Stomach (tissue), 9 donors: ENCODE results near the gene ADM. TPM values are rescaled to one million over a fixed set of nuclear protein-coding genes. Genes with fewer than 3 reads are reported as not detected.

Experiments used
- DNase-seq, 2 donors: peaks; one replicate each; pipeline versions ENCODE4 v3.0.0 to v3.0.0-alpha.2; 2013 to 2019
- H3K27ac ChIP-seq, 5 donors: fragments of 200-600 bp in 4 of 5; sonication (generic) in 4 of 5; one replicate each; pipeline ENCODE4 v1.5.1; 2013 to 2019; ENCODE audit warnings: mild to moderate bottlenecking in 1 of 5, moderate library complexity in 1 of 5
- H3K27me3 ChIP-seq, 3 donors: fragments of 200-600 bp; sonication (generic); one replicate each; pipeline ENCODE4 v1.5.1; 2017 to 2019; ENCODE audit warnings: mixed run types in 1 of 3
- H3K36me3 ChIP-seq, 4 donors: fragments of 200-600 bp; sonication (generic); 1 replicate in 3 of 4; 2 replicates in 1 of 4; pipeline ENCODE4 v1.5.1; 2016 to 2019
- H3K4me1 ChIP-seq, 4 donors: fragments of 200-600 bp; sonication (generic); one replicate each; pipeline ENCODE4 v1.5.1; 2016 to 2019
- H3K4me3 ChIP-seq, 4 donors: fragments of 200-600 bp; sonication (generic) in 3 of 4; one replicate each; pipeline ENCODE4 v1.5.1; 2016 to 2019; ENCODE audit warnings: mild to moderate bottlenecking in 1 of 4
- H3K9me3 ChIP-seq, 4 donors: fragments of 200-600 bp; sonication (generic); one replicate each; pipeline ENCODE4 v1.5.1; 2016 to 2019
- CTCF ChIP-seq, 7 experiments: fragments of 450-650 bp in 4 of 7; fragments of 200-600 bp in 3 of 7; sonication (generic) in 3 of 7; IDR thresholded peaks; one replicate each; pipeline ENCODE4 v1.5.1; 2016 to 2019; ENCODE audit warnings: antibody characterized with exemption in 7 of 7, control low read depth in 2 of 7, mild to moderate bottlenecking in 1 of 7
- EP300 ChIP-seq: sonication (generic); formaldehyde crosslinking; IDR thresholded peaks from one replicate; pipeline ENCODE4 v1.6.1; 2017; ENCODE audit warnings: antibody characterized with exemption
- POLR2A ChIP-seq, 4 donors: fragments of 450-650 bp; IDR thresholded peaks; one replicate each; pipeline ENCODE4 v1.6.1; 2016; ENCODE audit warnings: antibody characterized with exemption in 4 of 4, control low read depth in 2 of 4, mild to moderate bottlenecking in 1 of 4, moderate library complexity in 1 of 4
- POLR2AphosphoS5 ChIP-seq, 3 donors: sonication (generic); formaldehyde crosslinking; IDR thresholded peaks; one replicate each; pipeline ENCODE4 v1.6.1; 2016; ENCODE audit warnings: antibody characterized with exemption in 3 of 3
- WGBS, 5 donors: extraction: QIAGEN DNeasy Blood & Tissue Kit in 3 of 5; methylation state at CpG; one replicate each; pipeline versions ENCODE4 v1.1.5 to v1.1.7; 2013 to 2018; 5-methylcytosine and 5-hydroxymethylcytosine counted together
- intact Hi-C: fragments of 100-400 bp; cut with DNase I; formaldehyde crosslinking; loops from one replicate; pipeline ENCODE4 v1.15.1; 2023; ENCODE audit warnings: low total_unique reads
- polyA plus RNA-seq, 3 donors: library from polyadenylated mRNA; stranded (reverse); fragments of 200-250 nt; gene quantifications; one replicate each; pipeline ENCODE4 v1.2.3, GENCODE V29; 2013
- total RNA-seq, 5 donors: library from RNA; depleted of rRNA; stranded (reverse); fragments of >200 nt; gene quantifications; one replicate each; pipeline versions ENCODE4 v1.1.0 to v1.2.3, GENCODE V29; 2014 to 2016
- donor health status: healthy with polysubstance abuse.
- donor health status: Bipolar disorder and iron deficiency.
- donor health status: healthy.

ADM gene
- total and polyA plus RNA-seq, 8 donors, result 14.3 to 144 (median 35.1) TPM

GRCh38 chr11:10291801-10292638 lies 12.9 kb upstream of the ADM start:
- WGBS, 5 donors, result 68 to 79% (median 72%) methylated on average over 17 of the region's 17 CpGs
- H3K4me3 ChIP-seq, result peak overlapping the region in 1 of 4 donors; percentile 81
- no peak for DNase-seq
- H3K9me3 ChIP-seq, result no peaks in the 10 kb centered on the region
- TF ChIP-seq POLR2A (IDR thresholded peaks at IDR 0.05), result no peak
- no peak for TF ChIP-seq EP300
- TF ChIP-seq CTCF (IDR thresholded peaks at IDR 0.05), result no peak
- no peak for TF ChIP-seq POLR2AphosphoS5 (IDR thresholded peaks at IDR 0.05)
- H3K4me1 ChIP-seq, result peaks cover 26 to 79% (median 63%) of the 10 kb centered on the region in 4 donors
- intact Hi-C loops, result no loop called here
- peaks cover 0 to 15% (median 0%) of the 10 kb centered on the region in 4 donors for H3K36me3 ChIP-seq
- H3K27ac ChIP-seq, result peak overlapping the region in 4 of 5 donors; percentile 95 to 100 (median 98)
- H3K27me3 ChIP-seq, result no peaks in the 10 kb centered on the region

GRCh38 chr11:10293423-10294289 lies 11.2 kb upstream of the ADM start, which contains the start of gene SBF2:
TSS of gene SBF2 (minus strand) at chr11:10294219. CDS start at chr11:10294069, 150 bp downstream.
- H3K4me3 ChIP-seq, result peak within 1 kb of the TSS; percentile 81 to 98 (median 96)
- peak; percentile 84 to 96 for DNase-seq
- peak within 1 kb of the TSS; percentile 95 to 100 (median 98) for H3K27ac ChIP-seq
- H3K36me3 ChIP-seq, result peaks cover 0 to 7% (median 0%) of the 10 kb centered on the region in 4 donors
- H3K9me3 ChIP-seq, result no peaks in the 10 kb centered on the region
- TF ChIP-seq CTCF (IDR thresholded peaks at IDR 0.05) (no peak), POLR2A (IDR thresholded peaks at IDR 0.05) (peak in 1 of 4 donors; percentile 51), EP300 (no peak), POLR2AphosphoS5 (IDR thresholded peaks at IDR 0.05) (peak; percentile 32 to 95 (median 92))
- 0 to 1% (median 1%) methylated on average over 22 to 81 of the region's 81 CpGs for WGBS, 5 donors
- no peaks in the 10 kb centered on the region for H3K27me3 ChIP-seq
- H3K4me1 ChIP-seq, result peaks cover 26 to 62% (median 50%) of the 10 kb centered on the region in 4 donors
- intact Hi-C loops, result no loop called here

- no peaks in the 10 kb centered on the region for H3K9me3 ChIP-seq
- no peaks in the 10 kb centered on the region for H3K27me3 ChIP-seq
- H3K4me1 ChIP-seq, result peaks cover 26 to 55% (median 43%) of the 10 kb centered on the region in 4 donors
- TF ChIP-seq POLR2AphosphoS5 (IDR thresholded peaks at IDR 0.05) (peak in 2 of 3 donors; percentile 18 to 30), CTCF (IDR thresholded peaks at IDR 0.05) (no peak)
- peak in 1 of 2 donors; percentile 85 for DNase-seq
- WGBS, 5 donors, result 0 to 2% (median 1%) methylated on average over 28 to 45 of the region's 45 CpGs
- intact Hi-C loops, result no loop called here
- peak overlapping the region; percentile 95 to 100 (median 98) for H3K27ac ChIP-seq
- peak overlapping the region; percentile 81 to 98 (median 96) for H3K4me3 ChIP-seq
- H3K36me3 ChIP-seq, result peaks cover 0 to 3% (median 0%) of the 10 kb centered on the region in 4 donors
Observed at GRCh38 chr11:10294290-10294953, 10.5 kb upstream of the ADM start.
